HFFc6 (cell line): ENCODE data around the gene RNU11. TPM values are rescaled to one million over a fixed set of nuclear protein-coding genes. Genes with fewer than 3 reads are reported as not detected.
"Not testable (repeated sequence)": the region's sequence is repeated elsewhere in the genome, so short reads cannot be mapped to it uniquely, and the experiment has no call there.

ENCODE experiments used
- DNase-seq: peaks from one replicate; pipeline ENCODE4 v3.0.0-alpha.2; 2018
- H3K27ac Mint-ChIP-seq: 2 replicates; pipeline ENCODE4 v1.8.0; 2020; ENCODE audit warnings: mild to moderate bottlenecking, mixed read lengths
- H3K27me3 Mint-ChIP-seq: 2 replicates; pipeline ENCODE4 v1.8.0; 2021; ENCODE audit warnings: mild to moderate bottlenecking, moderate library complexity, mixed read lengths; ENCODE audit not compliant: insufficient read depth
- H3K36me3 Mint-ChIP-seq: 2 replicates; pipeline ENCODE4 v1.8.0; 2021; ENCODE audit warnings: low read depth, mixed read lengths
- H3K4me1 Mint-ChIP-seq: 2 replicates; pipeline ENCODE4 v1.8.0; 2020; ENCODE audit warnings: low read depth, mixed read lengths
- H3K4me3 Mint-ChIP-seq: 2 replicates; pipeline ENCODE4 v1.8.0; 2020; ENCODE audit warnings: mild to moderate bottlenecking, moderate library complexity, mixed read lengths
- H3K9me3 Mint-ChIP-seq: 2 replicates; pipeline ENCODE4 v1.8.0; 2020; ENCODE audit warnings: mild to moderate bottlenecking, mixed read lengths
- CTCF ChIP-seq: fragments of 200-600 bp; sonication (generic); IDR thresholded peaks from 2 replicates; pipeline ENCODE4 v1.5.0; 2021; ENCODE audit warnings: antibody characterized with exemption, mild to moderate bottlenecking
- total RNA-seq, 6 experiments: library from RNA; stranded (reverse); fragmentation: NEBNext Ultra II Directional; extraction: Animal tissue kit (Norgen Biotek cat#: 25700); gene quantifications; 2 replicates in 1 of 6; 3 replicates in 5 of 6; pipeline ENCODE4 v1.2.3, GENCODE V29; 2021

RNU11 gene
- total RNA-seq, 6 experiments from 2014 or later = not detected

- Mint-ChIP-seq H3K27me3 (peaks cover 6% of the 10 kb centered on the region; the same call in 1 of the 2 replicates), H3K9me3 (no peaks in the 10 kb centered on the region), H3K36me3 (no peaks in the 10 kb centered on the region), H3K27ac (peak overlapping the region; percentile 99), H3K4me3 (peak overlapping the region; percentile 100), H3K4me1 (peaks cover 33% of the 10 kb centered on the region)
- DNase-seq = no peak
- TF ChIP-seq CTCF = no peak
Observed at GRCh38 chr1:28642056-28642846, 6.1 kb upstream of the RNU11 start.

GRCh38 chr1:28642847-28643635 lies 5.4 kb upstream of the RNU11 start, which contains the start of gene TAF12:
TSS of gene TAF12 (minus strand) at chr1:28643067. CDS start at chr1:28622081, 20,986 bp downstream.
- DNase-seq = peak; percentile 93
- Mint-ChIP-seq H3K27ac (peak within 1 kb of the TSS; percentile 99), H3K4me1 (peaks cover 37% of the 10 kb centered on the region), H3K9me3 (no peaks in the 10 kb centered on the region), H3K4me3 (peak within 1 kb of the TSS; percentile 100), H3K36me3 (no peaks in the 10 kb centered on the region), H3K27me3 (peaks cover 6% of the 10 kb centered on the region; the same call in 1 of the 2 replicates)
- TF ChIP-seq CTCF = peak; percentile 68

- Mint-ChIP-seq H3K27me3 (peaks cover 10% of the 10 kb centered on the region), H3K4me1 (peaks cover 40% of the 10 kb centered on the region), H3K36me3 (no peaks in the 10 kb centered on the region), H3K27ac (no peak overlapping the region), H3K9me3 (no peaks in the 10 kb centered on the region), H3K4me3 (peak overlapping the region; percentile 100)
- no peak for TF ChIP-seq CTCF
- no peak for DNase-seq
Observed at GRCh38 chr1:28644494-28644893, 3.9 kb upstream of the RNU11 start.

GRCh38 chr1:28645406-28645805 lies 3.0 kb upstream of the RNU11 start:
- not testable (repeated sequence) for H3K9me3 Mint-ChIP-seq, H3K36me3 Mint-ChIP-seq, DNase-seq, H3K4me3 Mint-ChIP-seq, H3K27ac Mint-ChIP-seq
- peaks cover 10% of the 10 kb centered on the region for H3K27me3 Mint-ChIP-seq
- peaks cover 40% of the 10 kb centered on the region for H3K4me1 Mint-ChIP-seq

GRCh38 chr1:28646040-28646439 lies 2.4 kb upstream of the RNU11 start:
- TF ChIP-seq CTCF = no peak
- Mint-ChIP-seq H3K4me1 (peaks cover 40% of the 10 kb centered on the region), H3K4me3 (no peak overlapping the region), H3K9me3 (no peaks in the 10 kb centered on the region), H3K27me3 (peaks cover 10% of the 10 kb centered on the region), H3K27ac (peak overlapping the region; percentile 25; the same call in 1 of the 2 replicates), H3K36me3 (no peaks in the 10 kb centered on the region)
- DNase-seq = peak; percentile 47
